Peyer's patch (tissue), 4 donors: ENCODE results near the gene EIF4A2.

Source experiments
- POLR2A ChIP-seq, 2 donors: fragments of 450-650 bp; IDR thresholded peaks; one replicate each; pipeline ENCODE4 v1.5.1; 2017; ENCODE audit warnings: antibody characterized with exemption in 2 of 2, mild to moderate bottlenecking in 2 of 2, moderate library complexity in 2 of 2
- TF ChIP-seq, protein P1 (sequence below), 6 experiments: fragments of 450-650 bp in 4 of 6; fragments of 200-600 bp in 2 of 6; sonication (generic) in 1 of 6; IDR thresholded peaks; one replicate each; pipeline ENCODE4 v1.5.1; 2017 to 2019; ENCODE audit warnings: antibody characterized with exemption in 6 of 6, mild to moderate bottlenecking in 3 of 6, moderate library complexity in 1 of 6

- TF ChIP-seq, protein P1, sequence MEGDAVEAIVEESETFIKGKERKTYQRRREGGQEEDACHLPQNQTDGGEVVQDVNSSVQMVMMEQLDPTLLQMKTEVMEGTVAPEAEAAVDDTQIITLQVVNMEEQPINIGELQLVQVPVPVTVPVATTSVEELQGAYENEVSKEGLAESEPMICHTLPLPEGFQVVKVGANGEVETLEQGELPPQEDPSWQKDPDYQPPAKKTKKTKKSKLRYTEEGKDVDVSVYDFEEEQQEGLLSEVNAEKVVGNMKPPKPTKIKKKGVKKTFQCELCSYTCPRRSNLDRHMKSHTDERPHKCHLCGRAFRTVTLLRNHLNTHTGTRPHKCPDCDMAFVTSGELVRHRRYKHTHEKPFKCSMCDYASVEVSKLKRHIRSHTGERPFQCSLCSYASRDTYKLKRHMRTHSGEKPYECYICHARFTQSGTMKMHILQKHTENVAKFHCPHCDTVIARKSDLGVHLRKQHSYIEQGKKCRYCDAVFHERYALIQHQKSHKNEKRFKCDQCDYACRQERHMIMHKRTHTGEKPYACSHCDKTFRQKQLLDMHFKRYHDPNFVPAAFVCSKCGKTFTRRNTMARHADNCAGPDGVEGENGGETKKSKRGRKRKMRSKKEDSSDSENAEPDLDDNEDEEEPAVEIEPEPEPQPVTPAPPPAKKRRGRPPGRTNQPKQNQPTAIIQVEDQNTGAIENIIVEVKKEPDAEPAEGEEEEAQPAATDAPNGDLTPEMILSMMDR (IDR thresholded peaks at IDR 0.05), result no peak
- no peak for TF ChIP-seq POLR2A (IDR thresholded peaks at IDR 0.05)
Observed at GRCh38 chr3:186760897-186761447, 22.4 kb upstream of the EIF4A2 start.
